ENCODE results near the gene CCDC68.
"Not testable (repeated sequence)": the region's sequence is repeated elsewhere in the genome, so short reads cannot be mapped to it uniquely, and the experiment has no call there.

CCDC68 gene

DNA sequence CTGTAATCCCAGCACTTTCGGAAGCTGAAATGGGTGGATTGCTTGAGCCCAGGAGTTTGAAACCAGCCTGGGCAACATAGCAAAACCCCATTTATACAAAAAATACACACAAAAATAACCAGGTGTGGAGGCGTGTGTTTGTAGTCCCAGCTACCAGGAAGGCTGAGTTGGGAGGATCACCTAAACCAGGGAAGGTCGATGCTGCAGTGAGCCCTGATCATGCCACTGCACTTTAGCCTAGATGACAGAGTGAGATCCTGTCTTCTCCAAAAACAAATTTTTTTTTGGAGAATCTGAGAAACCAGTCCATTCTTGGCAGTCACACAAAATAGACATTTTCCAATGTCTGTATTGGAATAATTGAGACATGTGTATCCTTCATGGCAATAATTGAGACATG, 84.2 kb downstream of the CCDC68 start:
- no peak for DNase-seq (ENCODE audit: low read depth)

GRCh38 chr18:54873884-54874255, 85.4 kb downstream of the CCDC68 start:
- DNase-seq (ENCODE audit: low read depth) = no peak

- no peak for DNase-seq (ENCODE audit: low read depth)
Measured at GRCh38 chr18:54872681-54873080, 86.6 kb downstream of the CCDC68 start.

GRCh38 chr18:54871231-54871630, 88.0 kb downstream of the CCDC68 start:
- no peak for DNase-seq (ENCODE audit: low read depth)

- DNase-seq (ENCODE audit: low read depth) = no peak
Measured at GRCh38 chr18:54867131-54867530, 92.1 kb downstream of the CCDC68 start.

DNA sequence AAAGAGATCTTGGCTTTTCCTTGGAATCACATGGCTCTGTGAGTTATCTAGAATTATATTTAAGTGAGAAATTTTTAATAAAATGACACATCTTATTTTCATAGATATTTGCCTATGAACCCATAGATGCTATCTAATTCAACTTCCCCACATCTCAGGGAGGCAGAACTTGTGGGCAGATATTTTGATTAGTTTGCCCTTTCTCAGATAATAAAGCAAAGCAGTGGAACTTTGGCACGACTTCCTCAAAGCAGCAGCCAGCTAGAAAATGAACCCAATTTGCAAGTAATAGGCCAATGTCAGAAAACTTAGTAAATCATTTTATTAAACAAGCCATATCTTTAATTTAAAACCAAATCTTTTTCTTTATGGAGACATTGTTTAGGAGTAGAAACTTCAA, 98.3 kb downstream of the CCDC68 start:
- no peak for DNase-seq (ENCODE audit: low read depth)

GRCh38 chr18:54859667-54860421, 99.4 kb downstream of the CCDC68 start:
- DNase-seq (ENCODE audit: low read depth) = no peak

- no peak for DNase-seq (ENCODE audit: low read depth)
Measured at GRCh38 chr18:54857499-54857898, 101.8 kb downstream of the CCDC68 start.

GRCh38 chr18:54856105-54856646, 103.1 kb downstream of the CCDC68 start:
- DNase-seq (ENCODE audit: low read depth) = no peak

GRCh38 chr18:54855050-54855449, 104.2 kb downstream of the CCDC68 start:
- DNase-seq (ENCODE audit: low read depth) = not testable (repeated sequence)

GRCh38 chr18:54852780-54853675, 106.2 kb downstream of the CCDC68 start:
- DNase-seq (ENCODE audit: low read depth) = no peak

Data from stimulated activated CD8-positive, alpha-beta memory T cell treated with anti-CD3 and anti-CD28 coated beads, Interleukin-12 subunit alpha, Interleukin-12 subunit beta, amount 100 ng/mL, for 4 hours (primary cell).